NCI-H128 (cell line): ENCODE results near the gene ADAMTSL2.

Experiments
- DNase-seq: peaks from one replicate; lab custom pipeline; 2025; ENCODE audit not compliant: unreplicated experiment; lab: John Stamatoyannopoulos, UW

ADAMTSL2 gene

GRCh38 chr9:133517711-133518110 is 16.8 kb upstream of the ADAMTSL2 start:
- no peak for DNase-seq

DNA sequence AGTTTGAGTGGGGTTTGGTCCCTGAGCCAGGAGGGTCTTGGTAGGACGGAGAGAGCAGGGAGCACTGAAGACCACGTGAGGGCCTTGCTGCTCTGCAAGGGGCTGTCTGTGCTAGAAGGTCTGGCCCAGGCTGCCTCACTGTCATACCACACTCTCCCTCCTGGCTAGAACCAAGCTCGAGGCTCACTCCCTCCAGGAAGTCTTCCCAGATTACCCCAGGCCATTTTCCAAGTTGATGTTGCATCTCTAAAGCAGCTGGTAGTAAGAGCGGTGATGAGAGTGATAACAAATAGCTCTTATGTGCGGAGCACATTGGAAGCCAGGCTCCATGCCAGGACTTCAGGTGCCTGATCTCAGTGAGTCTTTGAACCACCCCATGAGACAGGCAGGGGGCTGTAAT is 16.3 kb upstream of the ADAMTSL2 start:
- no peak for DNase-seq

DNA sequence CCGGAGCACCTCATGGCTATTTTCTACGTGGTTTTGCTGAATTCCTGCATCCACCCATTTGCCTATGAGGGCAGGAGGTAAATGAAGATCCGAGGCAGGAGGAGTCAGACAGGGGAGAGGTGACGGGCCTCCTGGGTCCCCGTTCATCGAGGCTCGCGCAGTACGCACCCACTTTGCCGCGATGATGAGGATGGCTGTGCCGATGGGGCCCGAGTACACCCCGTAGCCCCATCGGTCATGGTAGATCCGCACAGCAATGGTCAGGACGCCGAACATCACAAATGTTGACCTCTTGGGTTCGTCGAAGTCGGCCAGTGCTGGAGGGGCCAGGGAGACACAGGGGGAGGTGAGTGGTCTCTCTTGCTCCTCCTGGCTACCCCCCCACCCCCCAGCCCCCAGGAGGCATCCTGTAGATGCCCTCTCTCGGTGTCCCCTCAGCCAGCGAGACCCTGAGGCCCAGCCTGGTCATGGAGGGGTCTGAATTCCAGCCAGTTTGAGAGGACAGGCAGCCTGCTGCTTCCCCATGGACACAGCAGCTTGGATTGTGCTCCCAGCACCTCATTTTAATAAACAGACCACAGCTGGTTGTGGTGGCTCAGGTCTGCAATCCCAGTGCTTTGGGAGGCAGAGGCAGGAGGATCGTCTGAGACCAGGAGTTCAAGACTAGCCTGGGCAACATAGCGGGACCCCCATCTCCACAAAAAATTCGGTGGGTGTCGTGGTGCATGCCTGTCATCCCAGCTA is 15.6 kb upstream of the ADAMTSL2 start:
- DNase-seq = no peak

- DNase-seq = no peak
Measured at GRCh38 chr9:133519693-133520092, 14.8 kb upstream of the ADAMTSL2 start.

DNA sequence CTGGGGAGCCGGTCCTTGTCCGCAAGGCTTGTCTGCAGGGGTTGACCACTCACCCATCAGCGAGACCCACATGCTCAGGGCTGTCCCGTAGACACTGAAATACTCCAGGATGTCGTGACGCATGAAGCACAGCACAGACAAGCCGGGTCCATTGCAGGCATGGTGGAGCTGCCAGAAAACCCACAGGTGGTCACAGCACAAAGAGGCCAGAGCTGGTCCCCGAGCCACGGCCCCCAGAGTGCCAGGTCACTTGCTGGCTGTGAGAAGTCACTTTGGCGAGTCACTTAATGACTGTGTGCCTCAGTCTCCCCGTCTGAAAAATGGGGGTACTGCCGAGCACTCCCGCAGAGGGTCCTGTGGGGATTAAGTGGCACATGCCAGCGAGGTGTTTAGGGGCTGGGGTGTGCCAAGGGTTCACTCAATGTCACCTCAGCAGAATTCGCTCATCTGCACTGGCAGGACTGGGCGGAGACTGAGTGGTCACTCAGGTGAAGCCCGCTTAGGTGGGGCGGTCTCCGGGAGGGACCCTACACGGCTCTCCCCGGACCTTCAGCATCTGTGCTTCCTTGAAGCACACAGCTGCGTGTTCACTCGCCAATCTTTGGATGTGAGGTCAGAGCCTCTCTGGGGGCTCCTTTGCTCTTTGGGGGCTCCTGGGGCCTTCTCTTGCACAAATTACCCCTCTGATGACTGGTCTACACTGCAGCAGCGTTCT is 14.2 kb upstream of the ADAMTSL2 start:
- no peak for DNase-seq

- no peak for DNase-seq
Measured at GRCh38 chr9:133521122-133522072, 13.1 kb upstream of the ADAMTSL2 start.

GRCh38 chr9:133522073-133522910 is 12.2 kb upstream of the ADAMTSL2 start:
- DNase-seq = no peak

DNA sequence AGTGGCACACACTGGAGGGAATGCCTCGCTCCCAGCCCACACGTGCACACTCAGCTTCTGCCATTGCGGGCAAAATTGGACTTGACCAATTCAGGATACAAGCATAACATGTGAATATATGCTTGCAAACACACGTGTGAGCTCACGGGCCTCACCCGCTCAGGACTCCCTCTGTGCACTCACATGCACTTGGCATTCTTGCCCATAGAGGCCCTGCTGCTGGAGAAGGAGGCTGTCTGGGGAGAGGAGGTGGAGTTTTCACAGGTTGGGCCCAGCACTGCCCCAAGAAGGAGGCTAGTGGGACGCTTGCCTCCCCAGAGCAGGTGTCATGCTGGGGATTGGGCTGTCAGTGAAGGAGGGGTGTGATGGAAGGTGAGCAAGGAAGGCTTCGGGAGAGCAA is 11.4 kb upstream of the ADAMTSL2 start:
- no peak for DNase-seq

- no peak for DNase-seq
Measured at GRCh38 chr9:133524146-133524545, 10.4 kb upstream of the ADAMTSL2 start.

DNA sequence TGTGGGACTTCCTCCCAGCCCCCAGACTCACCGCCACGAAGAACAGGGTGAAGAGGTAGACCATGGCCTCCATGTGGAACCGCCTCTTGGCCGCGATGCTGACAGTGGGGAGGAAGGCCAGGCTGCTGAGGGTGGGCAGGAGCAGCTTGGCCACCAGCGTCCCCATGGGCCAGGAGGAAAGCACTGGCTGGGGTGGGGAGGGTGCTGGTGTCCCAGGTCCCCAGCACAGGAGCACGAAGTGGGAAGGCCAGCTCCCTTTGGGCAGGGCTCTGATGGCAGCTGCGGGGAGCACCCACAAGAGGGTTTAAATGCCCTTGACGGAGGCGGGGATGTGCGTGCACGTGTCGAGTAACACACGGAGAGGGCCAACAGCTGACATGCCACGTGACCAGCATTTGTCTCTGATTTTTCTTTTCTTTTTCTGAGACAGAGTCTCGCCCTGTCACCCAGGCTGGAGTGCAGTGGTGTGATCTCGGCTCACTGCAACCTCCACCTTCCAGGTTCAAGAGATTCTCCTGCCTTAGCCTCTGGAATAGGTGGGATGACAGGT is 9.8 kb upstream of the ADAMTSL2 start, which contains the start of gene MYMK:
Gene MYMK, minus strand, starts transcription at position 281 of the 550 bp plus-strand sequence. Its CDS starts 115 bp downstream, at position 166.
- no peak for DNase-seq

- no peak for DNase-seq
Measured at GRCh38 chr9:133525677-133526076, 8.8 kb upstream of the ADAMTSL2 start.

DNA sequence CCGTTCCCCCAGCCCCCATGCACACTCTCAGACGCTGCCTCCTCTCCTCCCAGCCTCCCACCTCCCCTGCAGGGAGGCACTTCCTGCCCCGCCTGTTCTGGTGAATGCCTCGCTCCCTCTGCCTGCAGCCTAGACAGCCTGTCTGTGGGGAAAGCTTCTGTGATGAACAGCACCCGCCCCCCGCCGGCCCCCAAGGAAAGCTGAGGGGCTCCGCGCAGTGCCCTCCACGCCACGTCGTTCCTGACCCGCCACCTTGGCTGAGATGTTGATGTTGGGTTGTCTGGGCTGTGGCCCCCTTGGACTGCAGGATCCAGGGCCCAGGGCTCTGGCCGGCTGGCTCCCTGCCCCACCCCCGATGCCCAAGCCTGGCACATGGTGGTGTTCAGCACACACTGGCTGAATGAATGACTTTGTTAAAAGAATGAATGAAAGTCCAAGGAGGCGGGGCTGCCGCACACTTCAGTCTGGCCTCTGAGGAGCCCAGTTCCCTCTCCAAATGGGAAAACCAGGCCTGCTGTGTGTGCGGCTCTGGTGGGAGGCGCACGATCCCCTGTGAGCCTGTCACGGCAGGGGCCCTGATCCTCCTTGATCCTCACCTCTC is 7.7 kb upstream of the ADAMTSL2 start:
- DNase-seq = no peak

- no peak for DNase-seq
Measured at GRCh38 chr9:133527444-133527920, 7.0 kb upstream of the ADAMTSL2 start.

GRCh38 chr9:133528001-133528875 is 6.3 kb upstream of the ADAMTSL2 start:
- no peak for DNase-seq

- no peak for DNase-seq
Measured at GRCh38 chr9:133528876-133529241, 5.6 kb upstream of the ADAMTSL2 start.

- no peak for DNase-seq
Measured at GRCh38 chr9:133529457-133529856, 5.0 kb upstream of the ADAMTSL2 start.

DNA sequence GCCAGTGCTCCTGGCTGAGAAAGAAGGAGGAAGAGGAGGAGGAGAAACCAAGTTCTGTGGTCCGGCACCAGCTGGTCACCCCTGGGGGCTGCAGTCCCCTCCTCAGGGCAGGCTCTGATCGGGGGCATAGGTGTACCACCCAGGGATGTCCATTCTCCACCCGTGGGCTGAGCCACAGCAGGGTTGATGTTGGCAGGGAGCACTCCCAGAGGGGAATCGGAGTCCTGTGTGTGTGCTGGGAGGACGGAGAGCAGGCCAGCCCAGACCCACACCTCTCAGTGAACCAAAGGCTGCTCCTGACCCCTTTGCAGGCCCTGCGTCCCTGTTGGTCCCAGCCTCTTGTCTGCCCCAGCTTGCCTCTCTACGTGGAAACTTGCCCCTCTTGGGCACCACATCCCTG is 4.6 kb upstream of the ADAMTSL2 start:
- DNase-seq = no peak

DNA sequence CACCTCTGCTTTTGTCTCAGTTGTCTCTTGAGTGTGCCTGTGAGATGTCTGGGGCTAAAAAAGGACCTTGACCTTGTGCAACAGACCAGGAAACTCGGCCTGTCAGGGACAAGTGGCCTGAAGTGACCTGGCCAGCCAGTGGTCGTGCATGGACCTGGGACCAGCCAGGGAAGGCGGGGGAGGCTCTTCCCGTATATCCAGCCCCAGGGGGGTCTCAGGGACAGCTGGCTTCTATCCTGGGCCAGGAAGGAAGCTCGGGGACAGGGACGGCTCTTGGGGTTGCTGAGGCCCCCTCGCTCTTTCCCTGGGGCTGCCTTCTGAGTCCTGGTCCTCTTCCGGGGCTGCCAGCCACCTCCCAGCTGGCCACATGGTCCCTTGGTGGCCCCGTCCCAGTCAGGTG is 3.2 kb upstream of the ADAMTSL2 start:
- no peak for DNase-seq
